ENCODE measurements around the gene C16orf54.
"Not testable (repeated sequence)": the region's sequence is repeated elsewhere in the genome, so short reads cannot be mapped to it uniquely, and the experiment has no call there.

C16orf54 gene

GRCh38 chr16:29761882-29762281, 16.1 kb upstream of the C16orf54 start (continued):
- TF ChIP-seq ZNF394 (tag by site-specific recombination; IDR thresholded peaks at IDR 0.05; ENCODE audit: borderline replicate concordance) (no peak), ZBTB17 (tag by site-specific recombination; IDR thresholded peaks at IDR 0.05) (no peak), ZFP69B (tag by site-specific recombination; IDR thresholded peaks at IDR 0.05) (no peak), ZXDB (tag by site-specific recombination; IDR thresholded peaks at IDR 0.05) (no peak), GLI4 (tag by site-specific recombination; IDR thresholded peaks at IDR 0.05) (no peak)
- TF ChIP-seq, protein P1, sequence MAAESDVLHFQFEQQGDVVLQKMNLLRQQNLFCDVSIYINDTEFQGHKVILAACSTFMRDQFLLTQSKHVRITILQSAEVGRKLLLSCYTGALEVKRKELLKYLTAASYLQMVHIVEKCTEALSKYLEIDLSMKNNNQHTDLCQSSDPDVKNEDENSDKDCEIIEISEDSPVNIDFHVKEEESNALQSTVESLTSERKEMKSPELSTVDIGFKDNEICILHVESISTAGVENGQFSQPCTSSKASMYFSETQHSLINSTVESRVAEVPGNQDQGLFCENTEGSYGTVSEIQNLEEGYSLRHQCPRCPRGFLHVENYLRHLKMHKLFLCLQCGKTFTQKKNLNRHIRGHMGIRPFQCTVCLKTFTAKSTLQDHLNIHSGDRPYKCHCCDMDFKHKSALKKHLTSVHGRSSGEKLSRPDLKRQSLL (tag by site-specific recombination; IDR thresholded peaks at IDR 0.05), result no peak

GRCh38 chr16:29761280-29761651, 15.5 kb upstream of the C16orf54 start:
- H3K4me3 ChIP-seq (ENCODE audit: low read depth, low read length); H3K9me3 ChIP-seq (ENCODE audit: control insufficient read depth, insufficient read depth, low read depth, low read length); H3K36me3 ChIP-seq (ENCODE audit: control insufficient read depth in 2 of 2, insufficient read depth in 1 of 2, low read length in 2 of 2); H3K27ac ChIP-seq (ENCODE audit: extremely low read depth, low read depth, low read length); H3K4me1 ChIP-seq (ENCODE audit: control insufficient read depth, insufficient read depth, low read length): not testable (repeated sequence)
- ChIA-PET POLR2A (interaction anchor here (0.7 kb wide), 1 partner anchor 177 kb away, joined by 3 read pairs; no protein-coding TSS in a partner anchor), CTCF (interaction anchor here (0.5 kb wide), 1 partner anchor 80 kb away, joined by 3 read pairs; no protein-coding TSS in a partner anchor)

- no peak overlapping the region for H3K27ac ChIP-seq (ENCODE audit: extremely low read depth, low read depth, low read length)
- no peaks in the 10 kb centered on the region for H3K9me3 ChIP-seq (ENCODE audit: control insufficient read depth, insufficient read depth, low read depth, low read length)
- ChIA-PET POLR2A (interaction anchor here (0.7 kb wide), 1 partner anchor 177 kb away, joined by 3 read pairs; no protein-coding TSS in a partner anchor), CTCF (interaction anchor here (0.5 kb wide), 1 partner anchor 79 kb away, joined by 3 read pairs; no protein-coding TSS in a partner anchor)
- no peaks in the 10 kb centered on the region for H3K4me1 ChIP-seq (ENCODE audit: control insufficient read depth, insufficient read depth, low read length)
- H3K4me3 ChIP-seq (ENCODE audit: low read depth, low read length), result no peak overlapping the region
- no peaks in the 10 kb centered on the region for H3K36me3 ChIP-seq (ENCODE audit: control insufficient read depth in 2 of 2, insufficient read depth in 1 of 2, low read length in 2 of 2)
- no peak for TF ChIP-seq ZNF544 (tag by site-specific recombination; IDR thresholded peaks at IDR 0.05)
Observed at GRCh38 chr16:29760567-29761279, 14.9 kb upstream of the C16orf54 start.

GRCh38 chr16:29757950-29758466, 12.2 kb upstream of the C16orf54 start:
- H3K4me3 ChIP-seq (ENCODE audit: low read depth, low read length), result no peak overlapping the region
- H3K4me1 ChIP-seq (ENCODE audit: control insufficient read depth, insufficient read depth, low read length), result no peaks in the 10 kb centered on the region
- TF ChIP-seq ZNF416 (tag by site-specific recombination; IDR thresholded peaks at IDR 0.05), result no peak
- no peak for TF ChIP-seq GFI1B (tag by site-specific recombination; IDR thresholded peaks at IDR 0.05)
- TF ChIP-seq ELK4 (IDR thresholded peaks at IDR 0.05; ENCODE audit: borderline replicate concordance, low read depth, low read length), result no peak
- TF ChIP-seq KLF16 (tag by site-specific recombination; IDR thresholded peaks at IDR 0.05), result no peak
- no peak for TF ChIP-seq ZNF398 (tag by site-specific recombination; IDR thresholded peaks at IDR 0.05)
- no peak for TF ChIP-seq ZSCAN18 (tag by site-specific recombination; IDR thresholded peaks at IDR 0.05)
- no peak for TF ChIP-seq ZBTB44 (tag by site-specific recombination; IDR thresholded peaks at IDR 0.05)
- no peak for TF ChIP-seq ZNF76 (tag by site-specific recombination; IDR thresholded peaks at IDR 0.05; ENCODE audit: borderline replicate concordance, low read depth)
- no peak for TF ChIP-seq BCL11B (tag by site-specific recombination; IDR thresholded peaks at IDR 0.05; ENCODE audit: low read depth)
- peak; percentile 70 for TF ChIP-seq ZBTB17 (tag by site-specific recombination; IDR thresholded peaks at IDR 0.05)
- no peak for TF ChIP-seq ZNF660 (tag by site-specific recombination; IDR thresholded peaks at IDR 0.05)
- no peak for TF ChIP-seq SCRT2 (tag by site-specific recombination; IDR thresholded peaks at IDR 0.05)
- TF ChIP-seq ZIC2 (tag by site-specific recombination; IDR thresholded peaks at IDR 0.05), result peak; percentile 32; the same call in 1 of the 2 replicates
- no peak for TF ChIP-seq YY1 (tag by site-specific recombination; IDR thresholded peaks at IDR 0.05)
- peak; percentile 61 for TF ChIP-seq ZNF600 (tag by site-specific recombination; IDR thresholded peaks at IDR 0.05)
- POLR2A ChIA-PET, result interaction anchor here (0.7 to 1.8 kb wide), 2 partner anchors 20 to 32 kb away, joined by 4 to 5 read pairs; partner anchors contain the start of genes KIF22 and ZG16
- H3K36me3 ChIP-seq (ENCODE audit: control insufficient read depth in 2 of 2, insufficient read depth in 1 of 2, low read length in 2 of 2), result no peaks in the 10 kb centered on the region
- H3K9me3 ChIP-seq (ENCODE audit: control insufficient read depth, insufficient read depth, low read depth, low read length), result no peaks in the 10 kb centered on the region
- CTCF ChIA-PET, result interaction anchor here (0.6 to 2.1 kb wide), 3 partner anchors 17 to 29 kb away, joined by 3 to 7 read pairs (median 5); no protein-coding TSS in a partner anchor
- H3K27ac ChIP-seq (ENCODE audit: extremely low read depth, low read depth, low read length), result no peak overlapping the region

Measured in HEK293 (cell line).